HCT116 (cell line): ENCODE data around the gene ZNF439. TPM values are rescaled to one million over a fixed set of nuclear protein-coding genes. Genes with fewer than 3 reads are reported as not detected.
A peak's percentile ranks its signal among the peaks of the same experiment; 100 is the strongest.

Source experiments
- ATAC-seq: fragments of 200-7000 bp; cut with Tn5 transposase; 2 replicates; pipeline ENCODE4 v1.9.1; 2020; ENCODE audit warnings: mild to moderate bottlenecking, moderate library complexity
- BruUV-seq: library from RNA; stranded (reverse); fragments of 400-500 nt; replicated peaks from 2 replicates; lab custom pipeline; 2021; lab: Mats Ljungman, UMichigan
- CTCF ChIA-PET: fragments of 300-600 bp; sonication (Branson Sonifier 250); formaldehyde crosslinking; loops from one replicate; lab custom pipeline; 2021; ENCODE audit warnings: antibody characterized with exemption; lab: Charles Lee
- POLR2A ChIA-PET: fragments of 300-600, 350-600 bp; sonication (Branson Sonifier 250); formaldehyde crosslinking; loops from one replicate; lab custom pipeline; 2021; ENCODE audit warnings: antibody characterized with exemption; lab: Charles Lee
- RAD21 ChIA-PET, 2 experiments: fragments of 300-600 bp; sonication (Branson Sonifier 250); formaldehyde crosslinking; loops; one replicate each; lab custom pipeline; 2023; ENCODE audit warnings: low total read pairs in 2 of 2; ENCODE audit not compliant: uncharacterized antibody in 2 of 2, unreplicated experiment in 2 of 2, low non-redundant PET in 1 of 2; lab: Charles Lee
- DNase-seq: peaks from one replicate; pipeline ENCODE4 v3.0.0-alpha.2; 2010; ENCODE audit warnings: low read depth, low spot score
- H2AFZ ChIP-seq: fragments of 200-600 bp; shearing (Covaris generic), sonication (generic); 2 replicates; pipeline ENCODE4 v1.6.1; 2017; ENCODE audit warnings: low read depth, mixed run types, mixed read lengths, antibody characterized with exemption, low read length; ENCODE audit not compliant: poor library complexity, severe bottlenecking
- H3K27ac ChIP-seq: 2 replicates; pipeline ENCODE4 v1.5.1; 2012; ENCODE audit warnings: low read depth, low read length
- H3K27me3 ChIP-seq: fragments of 200-600 bp; sonication (generic); 2 replicates; pipeline ENCODE4 v1.6.1; 2016; ENCODE audit warnings: mixed run types, low read length, mixed read lengths; ENCODE audit not compliant: insufficient read depth
- H3K36me3 ChIP-seq, 2 experiments: fragments of 200-500 bp in 1 of 2; fragments of 200-600 bp in 1 of 2; sonication (Bioruptor generic) in 1 of 2; sonication (generic) in 1 of 2; 2 replicates each; pipeline versions ENCODE4 v1.5.1 to v1.6.1; 2014 to 2016; ENCODE audit warnings: low read length in 2 of 2, inconsistent platforms in 1 of 2, mixed read lengths in 1 of 2, mixed run types in 1 of 2; ENCODE audit not compliant: insufficient read depth in 2 of 2, control insufficient read depth in 1 of 2
- H3K4me1 ChIP-seq, 2 experiments: fragments of 200-600 bp in 1 of 2; sonication (generic) in 1 of 2; 2 replicates each; pipeline versions ENCODE4 v1.5.1 to v1.6.1; 2012 to 2017; ENCODE audit warnings: low read length in 2 of 2, inconsistent platforms in 1 of 2, mild to moderate bottlenecking in 1 of 2, mixed read lengths in 1 of 2, mixed run types in 1 of 2, moderate library complexity in 1 of 2; ENCODE audit not compliant: insufficient read depth in 2 of 2, control insufficient read depth in 1 of 2
- H3K4me2 ChIP-seq: fragments of 200-600 bp; sonication (generic); 2 replicates; pipeline ENCODE4 v1.6.1; 2017; ENCODE audit warnings: mixed run types, low read length, mixed read lengths
- H3K4me3 ChIP-seq, 2 experiments: fragments of 200-600 bp in 1 of 2; sonication (generic) in 1 of 2; replicated peaks in 1 of 2; 2 replicates each; pipeline ENCODE4 v1.5.1; 2011 to 2016; ENCODE audit warnings: low read length in 2 of 2, control low read depth in 1 of 2, low read depth in 1 of 2, mild to moderate bottlenecking in 1 of 2, mixed read lengths in 1 of 2, mixed run types in 1 of 2
- H3K79me2 ChIP-seq: fragments of 200-600 bp; sonication (generic); 2 replicates; pipeline ENCODE4 v1.6.1; 2017; ENCODE audit warnings: mild to moderate bottlenecking, mixed run types, low read length, moderate library complexity, mixed read lengths; ENCODE audit not compliant: insufficient read depth
- H3K9ac ChIP-seq: fragments of 200-600 bp; sonication (generic); 2 replicates; pipeline ENCODE4 v1.6.1; 2016; ENCODE audit warnings: low read length, mixed read lengths
- H3K9me2 ChIP-seq: fragments of 200-600 bp; sonication (generic), shearing (Covaris generic); 2 replicates; pipeline ENCODE4 v1.6.1; 2017; ENCODE audit warnings: mixed run types, mild to moderate bottlenecking, moderate library complexity; ENCODE audit not compliant: insufficient read depth
- H3K9me3 ChIP-seq, 2 experiments: fragments of 200-500 bp in 1 of 2; fragments of 200-600 bp in 1 of 2; sonication (Bioruptor generic) in 1 of 2; sonication (generic) in 1 of 2; 2 replicates each; pipeline ENCODE4 v1.6.1; 2014 to 2017; ENCODE audit warnings: low read length in 2 of 2, mixed read lengths in 2 of 2, inconsistent platforms in 1 of 2, low read depth in 1 of 2, mild to moderate bottlenecking in 1 of 2, mixed run types in 1 of 2, moderate library complexity in 1 of 2; ENCODE audit not compliant: control insufficient read depth in 1 of 2, insufficient read depth in 1 of 2
- H4K20me1 ChIP-seq: fragments of 200-600 bp; sonication (generic), shearing (Covaris generic); 2 replicates; pipeline ENCODE4 v1.6.1; 2017; ENCODE audit warnings: mixed run types, mild to moderate bottlenecking, moderate library complexity; ENCODE audit not compliant: insufficient read depth
- ATF3 ChIP-seq: IDR thresholded peaks from 2 replicates; pipeline ENCODE4 v1.6.1; 2012
- CBX3 ChIP-seq: IDR thresholded peaks from 2 replicates; pipeline ENCODE4 v1.6.1; 2012; ENCODE audit warnings: low read depth
- CEBPB ChIP-seq: IDR thresholded peaks from 2 replicates; pipeline ENCODE4 v1.6.1; 2012; ENCODE audit warnings: low read depth
- EGR1 ChIP-seq: IDR thresholded peaks from 2 replicates; pipeline ENCODE4 v1.6.1; 2012; ENCODE audit warnings: low read depth
- ELF1 ChIP-seq: IDR thresholded peaks from 2 replicates; pipeline ENCODE4 v1.6.1; 2012; ENCODE audit warnings: low read depth, borderline replicate concordance
- EZH2 ChIP-seq: fragments of 200-600 bp; sonication (generic); IDR thresholded peaks from 2 replicates; pipeline ENCODE4 v1.6.1; 2017; ENCODE audit warnings: antibody characterized with exemption, mixed run types
- EZH2phosphoT487 ChIP-seq: fragments of 200-600 bp; IDR thresholded peaks from 2 replicates; pipeline ENCODE4 v1.6.1; 2018; ENCODE audit warnings: antibody characterized with exemption, borderline replicate concordance
- FOSL1 ChIP-seq: IDR thresholded peaks from 2 replicates; pipeline ENCODE4 v1.6.1; 2012; ENCODE audit warnings: low read depth
- JUND ChIP-seq: IDR thresholded peaks from 2 replicates; pipeline ENCODE4 v1.6.1; 2012
- MAX ChIP-seq: IDR thresholded peaks from 2 replicates; pipeline ENCODE4 v1.6.1; 2012
- POLR2A ChIP-seq: IDR thresholded peaks from 2 replicates; pipeline ENCODE4 v1.7.0; 2011; ENCODE audit warnings: borderline replicate concordance; ENCODE audit not compliant: insufficient read depth, insufficient read length; ENCODE audit errors: extremely low read depth
- POLR2AphosphoS5 ChIP-seq: IDR thresholded peaks from 2 replicates; pipeline ENCODE4 v1.6.1; 2011; ENCODE audit warnings: mild to moderate bottlenecking, low read depth, low read length, moderate library complexity
- RAD21 ChIP-seq: IDR thresholded peaks from 2 replicates; pipeline ENCODE4 v1.6.1; 2012; ENCODE audit warnings: low read depth, mild to moderate bottlenecking
- REST ChIP-seq: IDR thresholded peaks from 2 replicates; pipeline ENCODE4 v1.6.1; 2012; ENCODE audit warnings: low read depth
- SP1 ChIP-seq: IDR thresholded peaks from 2 replicates; pipeline ENCODE4 v1.6.1; 2012; ENCODE audit warnings: low read depth
- SRF ChIP-seq: IDR thresholded peaks from 2 replicates; pipeline ENCODE4 v1.6.1; 2012; ENCODE audit warnings: low read depth
- TCF7L2 ChIP-seq: IDR thresholded peaks from 2 replicates; pipeline ENCODE4 v1.7.0; 2011; ENCODE audit warnings: borderline replicate concordance, inconsistent platforms; ENCODE audit not compliant: insufficient read depth, insufficient read length; ENCODE audit errors: extremely low read depth
- ZBTB33 ChIP-seq: IDR thresholded peaks from 2 replicates; pipeline ENCODE4 v1.6.1; 2011; ENCODE audit warnings: mild to moderate bottlenecking, low read length, moderate library complexity; ENCODE audit not compliant: insufficient replicate concordance; ENCODE audit errors: extremely low read depth
- ZFX ChIP-seq: fragments of 450-650 bp; IDR thresholded peaks from 2 replicates; pipeline ENCODE4 v1.6.1; 2017
- ZNF274 ChIP-seq: fragments of 200-500 bp; sonication (Bioruptor generic); IDR thresholded peaks from 2 replicates; pipeline ENCODE4 v1.6.1; 2014; ENCODE audit warnings: mild to moderate bottlenecking, low read depth, low read length, inconsistent platforms
- intact Hi-C: fragments of 100-400 bp; cut with micrococcal nuclease; formaldehyde crosslinking; loops from 2 replicates; pipeline ENCODE4 v1.10.0; 2022
- total RNA-seq: library from RNA; stranded (reverse); gene quantifications from one replicate; pipeline ENCODE4 v1.2.1, GENCODE V29; 2021; ENCODE audit not compliant: unreplicated experiment

The ZNF439 gene
- total RNA-seq, 1 experiment from 2014 or later: not detected

GRCh38 chr19:11814029-11814699, 34.4 kb upstream of the ZNF439 start, which contains the start of gene ZNF440 (continued):
- no peak for TF ChIP-seq FOSL1
- no peak for TF ChIP-seq ZBTB33
- TF ChIP-seq MAX: no peak; the same call in 1 of the 2 replicates
- no peak for TF ChIP-seq ATF3
- no peak for TF ChIP-seq EGR1
- TF ChIP-seq RAD21: no peak
- no peak for TF ChIP-seq ZFX
- TF ChIP-seq CBX3: no peak
- TF ChIP-seq TCF7L2: no peak
- no peak for TF ChIP-seq POLR2A
- TF ChIP-seq CEBPB: no peak
- TF ChIP-seq POLR2AphosphoS5: peak; percentile 97
- no peak for TF ChIP-seq JUND
- TF ChIP-seq SRF: no peak

- peak overlapping the region; percentile 91 for H3K4me2 ChIP-seq
- H3K36me3 ChIP-seq: no peaks in the 10 kb centered on the region
- H2AFZ ChIP-seq: peak overlapping the region; percentile 68
- intact Hi-C loops: loop anchor here (5.0 kb wide), 2 partner anchors 117 to 173 kb away; no protein-coding TSS in a partner anchor
- H3K27me3 ChIP-seq: no peaks in the 10 kb centered on the region
- BruUV-seq: no TSS peak
- ChIA-PET RAD21 (no interaction called here), CTCF (no interaction called here), POLR2A (interaction anchor here (0.9 kb wide), 1 partner anchor 120 kb away, joined by 3 read pairs; no protein-coding TSS in a partner anchor)
- peak overlapping the region; percentile 73 to 89 for H3K4me3 ChIP-seq
- H3K27ac ChIP-seq: peak overlapping the region; percentile 75
- H3K79me2 ChIP-seq: 0 out of 2 replicates have a peak, but pooled peaks cover 4% of the 10 kb centered on the region
- ATAC-seq (peak; percentile 12), DNase-seq (no peak)
- peaks cover 0 to 6% of the 10 kb centered on the region in 2 experiments; a peak in 1 of 4 replicates for H3K4me1 ChIP-seq
- no peak for TF ChIP-seq SP1
- no peak for TF ChIP-seq ELF1
- TF ChIP-seq EZH2phosphoT487: no peak
- TF ChIP-seq POLR2A: no peak
- TF ChIP-seq ZFX: no peak
- no peak for TF ChIP-seq EZH2
- no peak for TF ChIP-seq FOSL1
- no peak for TF ChIP-seq CEBPB
- no peak for TF ChIP-seq MAX
- TF ChIP-seq REST: no peak
- TF ChIP-seq ZNF274: no peak
- no peak for TF ChIP-seq TCF7L2
- no peak for TF ChIP-seq JUND
- no peak for TF ChIP-seq POLR2AphosphoS5
- peak overlapping the region; percentile 70 for H3K9ac ChIP-seq
- H3K9me2 ChIP-seq: no peaks in the 10 kb centered on the region
- H3K9me3 ChIP-seq: peaks cover 0 to 5% of the 10 kb centered on the region in 2 experiments; a peak in 2 of 4 replicates
- H4K20me1 ChIP-seq: no peaks in the 10 kb centered on the region
These were observed 33.9 kb upstream of the ZNF439 start for GRCh38 chr19:11814700-11815035.
